KOPT-K1 (cell line): ENCODE results near the gene CECR2.

Experiments
- H3K27ac ChIP-seq: fragments of 200-600 bp; sonication (generic); 2 replicates; pipeline ENCODE4 v1.5.1; 2016; ENCODE audit warnings: antibody characterized with exemption, mild to moderate bottlenecking, low read depth, low read length; ENCODE audit not compliant: poor library complexity, severe bottlenecking
- H3K36me3 ChIP-seq: fragments of 200-600 bp; sonication (generic); 2 replicates; pipeline ENCODE4 v1.5.1; 2017; ENCODE audit warnings: antibody characterized with exemption, mild to moderate bottlenecking, low read length, moderate library complexity; ENCODE audit not compliant: insufficient read depth
- H3K9me3 ChIP-seq: fragments of 200-600 bp; sonication (generic); 2 replicates; pipeline ENCODE4 v1.5.1; 2017; ENCODE audit warnings: antibody characterized with exemption, low read length, mild to moderate bottlenecking; ENCODE audit not compliant: insufficient read depth, poor library complexity, severe bottlenecking

Gene CECR2

GRCh38 chr22:17441326-17441725 is 72.1 kb downstream of the CECR2 start:
- H3K36me3 ChIP-seq: no peaks in the 10 kb centered on the region
- no peak overlapping the region for H3K27ac ChIP-seq

GRCh38 chr22:17443405-17444203 is 74.3 kb downstream of the CECR2 start:
- no peaks in the 10 kb centered on the region for H3K36me3 ChIP-seq
- H3K9me3 ChIP-seq: no peaks in the 10 kb centered on the region
- H3K27ac ChIP-seq: no peak overlapping the region

More at GRCh38 chr22:17441326-17441725, 72.1 kb downstream of the CECR2 start:
- H3K9me3 ChIP-seq: no peaks in the 10 kb centered on the region

- no peak overlapping the region for H3K27ac ChIP-seq
- H3K36me3 ChIP-seq: no peaks in the 10 kb centered on the region
- no peaks in the 10 kb centered on the region for H3K9me3 ChIP-seq
Observed at GRCh38 chr22:17444204-17444504, 74.9 kb downstream of the CECR2 start.

- no peaks in the 10 kb centered on the region for H3K9me3 ChIP-seq
- H3K27ac ChIP-seq: no peak overlapping the region
- H3K36me3 ChIP-seq: no peaks in the 10 kb centered on the region
Observed at GRCh38 chr22:17446698-17447097, 77.4 kb downstream of the CECR2 start.

GRCh38 chr22:17451316-17451715 is 82.1 kb downstream of the CECR2 start:
- Histone ChIP-seq H3K36me3 (no peaks in the 10 kb centered on the region), H3K9me3 (no peaks in the 10 kb centered on the region), H3K27ac (no peak overlapping the region)

- no peak overlapping the region for H3K27ac ChIP-seq
- H3K9me3 ChIP-seq: no peaks in the 10 kb centered on the region
- no peaks in the 10 kb centered on the region for H3K36me3 ChIP-seq
Observed at GRCh38 chr22:17460895-17461294, 91.6 kb downstream of the CECR2 start.

- Histone ChIP-seq H3K9me3 (no peaks in the 10 kb centered on the region), H3K27ac (no peak overlapping the region), H3K36me3 (no peaks in the 10 kb centered on the region)
Observed at GRCh38 chr22:17470880-17471500, 101.7 kb downstream of the CECR2 start.

GRCh38 chr22:17471886-17472535 is 102.8 kb downstream of the CECR2 start:
- no peak overlapping the region for H3K27ac ChIP-seq

GRCh38 chr22:17472932-17473331 is 103.7 kb downstream of the CECR2 start:
- H3K9me3 ChIP-seq: no peaks in the 10 kb centered on the region

More at GRCh38 chr22:17471886-17472535, 102.8 kb downstream of the CECR2 start:
- Histone ChIP-seq H3K36me3 (no peaks in the 10 kb centered on the region), H3K9me3 (no peaks in the 10 kb centered on the region)

GRCh38 chr22:17475318-17476230 is 106.3 kb downstream of the CECR2 start:
- Histone ChIP-seq H3K27ac (no peak overlapping the region), H3K9me3 (no peaks in the 10 kb centered on the region), H3K36me3 (no peaks in the 10 kb centered on the region)

More at GRCh38 chr22:17472932-17473331, 103.7 kb downstream of the CECR2 start:
- H3K27ac ChIP-seq: no peak overlapping the region
- no peaks in the 10 kb centered on the region for H3K36me3 ChIP-seq

GRCh38 chr22:17476838-17477237 is 107.6 kb downstream of the CECR2 start:
- Histone ChIP-seq H3K36me3 (no peaks in the 10 kb centered on the region), H3K27ac (no peak overlapping the region), H3K9me3 (no peaks in the 10 kb centered on the region)

- H3K27ac ChIP-seq: no peak overlapping the region
- no peaks in the 10 kb centered on the region for H3K36me3 ChIP-seq
- no peaks in the 10 kb centered on the region for H3K9me3 ChIP-seq
Observed at GRCh38 chr22:17477391-17477833, 108.2 kb downstream of the CECR2 start.

- Histone ChIP-seq H3K9me3 (no peaks in the 10 kb centered on the region), H3K27ac (no peak overlapping the region), H3K36me3 (no peaks in the 10 kb centered on the region)
Observed at GRCh38 chr22:17479135-17479534, 109.9 kb downstream of the CECR2 start.

GRCh38 chr22:17481424-17481823 is 112.2 kb downstream of the CECR2 start:
- no peak overlapping the region for H3K27ac ChIP-seq
- H3K9me3 ChIP-seq: no peaks in the 10 kb centered on the region
- H3K36me3 ChIP-seq: no peaks in the 10 kb centered on the region
